Measurements from ENCODE around the gene BAIAP2L2.

The BAIAP2L2 gene

DNA sequence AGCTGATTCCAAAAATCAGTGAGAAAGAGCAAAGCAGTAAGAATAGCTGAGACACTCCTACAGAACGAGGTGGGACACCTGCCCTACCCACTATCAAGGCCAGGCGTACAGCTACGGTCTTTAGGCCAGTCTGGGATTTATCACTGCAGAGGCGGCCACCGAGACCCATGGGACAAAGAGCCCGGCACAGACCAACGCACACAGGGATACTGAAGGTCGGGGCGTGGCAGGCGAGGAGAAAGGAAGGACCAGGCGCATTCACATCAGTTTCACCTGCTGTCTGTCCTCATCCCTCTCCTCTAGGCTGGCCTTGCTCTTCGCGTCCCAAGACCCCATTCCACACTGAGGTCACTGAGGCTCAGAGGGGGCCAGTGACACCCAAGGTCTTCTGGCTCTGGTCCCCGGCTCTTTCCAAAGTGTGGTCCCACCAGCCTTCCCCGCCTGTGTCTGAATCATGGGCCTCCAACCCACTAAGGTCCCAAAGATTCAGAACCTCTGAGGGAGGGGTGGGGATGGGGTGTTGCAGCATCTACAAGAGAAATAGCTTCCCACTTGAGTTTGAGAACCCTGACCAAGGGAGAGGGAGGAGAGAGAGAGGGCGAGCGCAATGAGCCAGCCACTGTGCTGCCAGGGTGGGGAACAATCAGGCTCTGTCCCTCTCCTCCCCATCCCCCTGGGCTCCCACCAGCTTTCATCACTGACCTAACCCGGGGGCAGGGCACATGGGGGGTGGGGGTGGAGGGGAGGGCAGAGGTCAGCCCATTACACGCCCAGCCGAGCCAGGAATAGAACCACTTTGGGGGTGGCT is 60.5 kb downstream of the BAIAP2L2 start:
- Histone ChIP-seq H3K9ac (ENCODE audit: low read depth, low read length, poor library complexity, severe bottlenecking) (no peak overlapping the region), H3K4me2 (ENCODE audit: low read depth, low read length, poor library complexity, severe bottlenecking) (no peak overlapping the region), H3K79me2 (ENCODE audit: insufficient read depth, low read length) (no peaks in the 10 kb centered on the region), H3K9me2 (replicated peaks; ENCODE audit: low read depth, low read length) (no peaks in the 10 kb centered on the region), H3K27me3 (ENCODE audit: insufficient read depth, low read length, poor library complexity, severe bottlenecking) (no peaks in the 10 kb centered on the region), H3K9me3 (ENCODE audit: insufficient read depth, low read depth, low read length) (no peaks in the 10 kb centered on the region), H3K4me3 (ENCODE audit: low read length, poor library complexity, severe bottlenecking) (no peak overlapping the region), H3K4me1 (ENCODE audit: insufficient read depth, low read length, poor library complexity, severe bottlenecking) (no peaks in the 10 kb centered on the region), H2AFZ (ENCODE audit: low read length) (no peak overlapping the region), H3F3A (ENCODE audit: low read depth) (no peaks in the 10 kb centered on the region), H3K36me3 (ENCODE audit: insufficient read depth, low read length) (no peaks in the 10 kb centered on the region), H4K20me1 (ENCODE audit: insufficient read depth, low read length, poor library complexity, severe bottlenecking) (no peaks in the 10 kb centered on the region)
- TF ChIP-seq EZH2phosphoT487 (IDR thresholded peaks at IDR 0.05; ENCODE audit: borderline replicate concordance) = no peak
- TF ChIP-seq, protein P1, sequence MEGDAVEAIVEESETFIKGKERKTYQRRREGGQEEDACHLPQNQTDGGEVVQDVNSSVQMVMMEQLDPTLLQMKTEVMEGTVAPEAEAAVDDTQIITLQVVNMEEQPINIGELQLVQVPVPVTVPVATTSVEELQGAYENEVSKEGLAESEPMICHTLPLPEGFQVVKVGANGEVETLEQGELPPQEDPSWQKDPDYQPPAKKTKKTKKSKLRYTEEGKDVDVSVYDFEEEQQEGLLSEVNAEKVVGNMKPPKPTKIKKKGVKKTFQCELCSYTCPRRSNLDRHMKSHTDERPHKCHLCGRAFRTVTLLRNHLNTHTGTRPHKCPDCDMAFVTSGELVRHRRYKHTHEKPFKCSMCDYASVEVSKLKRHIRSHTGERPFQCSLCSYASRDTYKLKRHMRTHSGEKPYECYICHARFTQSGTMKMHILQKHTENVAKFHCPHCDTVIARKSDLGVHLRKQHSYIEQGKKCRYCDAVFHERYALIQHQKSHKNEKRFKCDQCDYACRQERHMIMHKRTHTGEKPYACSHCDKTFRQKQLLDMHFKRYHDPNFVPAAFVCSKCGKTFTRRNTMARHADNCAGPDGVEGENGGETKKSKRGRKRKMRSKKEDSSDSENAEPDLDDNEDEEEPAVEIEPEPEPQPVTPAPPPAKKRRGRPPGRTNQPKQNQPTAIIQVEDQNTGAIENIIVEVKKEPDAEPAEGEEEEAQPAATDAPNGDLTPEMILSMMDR (conservative IDR thresholded peaks at IDR 0.05; ENCODE audit: low read length) = no peak

DNA sequence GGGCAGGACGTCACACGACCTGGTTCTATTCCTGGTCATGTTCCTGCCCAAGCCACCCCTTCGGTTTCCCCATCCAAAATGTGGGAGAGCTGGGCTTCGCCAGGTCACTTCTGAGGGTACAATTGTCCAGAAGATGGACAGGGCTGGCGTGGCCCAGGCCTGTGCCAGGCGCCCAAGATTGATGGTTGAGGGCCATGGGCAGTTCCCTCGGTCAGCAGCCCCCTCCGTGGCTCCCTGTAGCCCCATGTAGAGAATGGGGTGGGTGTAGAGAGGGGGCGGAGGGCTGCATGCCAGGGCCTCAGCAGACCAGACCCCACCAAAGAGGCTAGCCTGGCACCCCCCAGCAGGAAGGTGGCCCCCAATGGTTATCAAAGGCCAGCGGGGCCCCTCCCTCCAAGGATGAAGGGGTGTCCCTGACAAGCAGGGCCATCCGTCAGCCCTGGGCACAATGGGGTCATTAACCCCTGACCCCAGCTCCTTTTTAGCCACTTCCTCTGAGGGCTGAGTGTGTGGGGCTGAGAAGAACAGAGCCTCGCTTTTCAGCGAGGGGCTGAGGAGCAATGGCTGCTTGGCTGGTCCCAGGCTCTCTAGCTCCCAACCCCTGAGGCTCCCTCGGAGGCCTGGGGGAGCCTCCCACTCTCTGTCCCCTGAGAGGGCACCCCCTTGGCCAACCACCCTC is 64.3 kb downstream of the BAIAP2L2 start:
- H3K36me3 ChIP-seq (ENCODE audit: insufficient read depth, low read length) = no peaks in the 10 kb centered on the region
- H3K4me1 ChIP-seq (ENCODE audit: insufficient read depth, low read length, poor library complexity, severe bottlenecking) = peaks cover 14% of the 10 kb centered on the region
- no peaks in the 10 kb centered on the region for H3K9me2 ChIP-seq (replicated peaks; ENCODE audit: low read depth, low read length)
- H3F3A ChIP-seq (ENCODE audit: low read depth) = no peaks in the 10 kb centered on the region
- no peaks in the 10 kb centered on the region for H3K27me3 ChIP-seq (ENCODE audit: insufficient read depth, low read length, poor library complexity, severe bottlenecking)
- H4K20me1 ChIP-seq (ENCODE audit: insufficient read depth, low read length, poor library complexity, severe bottlenecking) = no peaks in the 10 kb centered on the region
- no peak overlapping the region for H2AFZ ChIP-seq (ENCODE audit: low read length)
- no peak overlapping the region for H3K4me3 ChIP-seq (ENCODE audit: low read length, poor library complexity, severe bottlenecking)
- no peak overlapping the region for H3K4me2 ChIP-seq (ENCODE audit: low read depth, low read length, poor library complexity, severe bottlenecking)
- no peak for TF ChIP-seq EZH2phosphoT487 (IDR thresholded peaks at IDR 0.05; ENCODE audit: borderline replicate concordance)
- TF ChIP-seq, protein P1 (conservative IDR thresholded peaks at IDR 0.05; ENCODE audit: low read length) = no peak
- no peaks in the 10 kb centered on the region for H3K9me3 ChIP-seq (ENCODE audit: insufficient read depth, low read depth, low read length)
- H3K9ac ChIP-seq (ENCODE audit: low read depth, low read length, poor library complexity, severe bottlenecking) = no peak overlapping the region
- H3K79me2 ChIP-seq (ENCODE audit: insufficient read depth, low read length) = no peaks in the 10 kb centered on the region

DNA sequence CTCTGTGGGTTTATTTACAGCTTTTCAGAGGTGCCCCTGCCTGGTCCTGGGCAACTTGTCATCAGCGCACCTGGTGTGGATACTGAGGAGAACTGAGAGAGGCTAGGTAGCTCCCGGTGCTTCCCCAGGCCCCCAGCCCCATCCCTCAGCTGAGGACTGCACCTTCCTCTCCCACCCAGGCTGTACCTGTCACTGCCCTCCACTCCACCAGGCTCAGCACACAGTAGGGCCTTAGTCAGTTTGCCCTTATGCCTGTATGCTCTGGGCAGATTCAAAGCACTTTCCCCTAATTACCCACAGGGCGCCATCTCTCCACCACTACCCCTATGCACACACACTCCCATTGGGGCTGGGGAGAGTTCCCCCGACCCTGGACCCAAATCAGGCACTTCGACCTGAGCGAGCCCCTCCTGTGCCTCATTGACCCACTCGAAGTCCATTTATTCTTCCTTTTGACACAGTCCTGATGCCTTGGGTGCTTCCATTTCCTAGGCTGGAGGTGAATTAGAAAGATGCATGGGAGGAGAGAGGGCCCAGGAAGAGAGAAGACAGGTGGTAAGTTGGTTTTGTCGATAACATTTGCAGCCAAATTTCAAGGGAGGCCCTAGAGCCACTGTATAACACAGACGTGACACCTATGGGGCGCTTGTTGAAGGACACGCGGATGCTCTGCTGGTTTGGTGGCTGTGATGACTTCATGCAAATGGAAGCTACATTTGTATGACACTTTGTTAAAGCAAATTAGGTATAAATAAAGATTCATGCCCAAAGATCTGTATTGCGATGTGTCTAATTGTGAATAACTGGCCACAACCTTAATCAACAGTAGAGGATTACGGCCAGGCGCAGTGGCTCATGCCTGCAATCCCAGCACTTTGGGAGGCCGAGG is 67.1 kb downstream of the BAIAP2L2 start:
- Histone ChIP-seq H3K79me2 (ENCODE audit: insufficient read depth, low read length) (no peaks in the 10 kb centered on the region), H3K36me3 (ENCODE audit: insufficient read depth, low read length) (no peaks in the 10 kb centered on the region), H4K20me1 (ENCODE audit: insufficient read depth, low read length, poor library complexity, severe bottlenecking) (no peaks in the 10 kb centered on the region), H3K9me2 (replicated peaks; ENCODE audit: low read depth, low read length) (no peaks in the 10 kb centered on the region), H3K9me3 (ENCODE audit: insufficient read depth, low read depth, low read length) (no peaks in the 10 kb centered on the region), H3F3A (ENCODE audit: low read depth) (no peaks in the 10 kb centered on the region), H2AFZ (ENCODE audit: low read length) (no peak overlapping the region), H3K4me1 (ENCODE audit: insufficient read depth, low read length, poor library complexity, severe bottlenecking) (peaks cover 14% of the 10 kb centered on the region), H3K4me2 (ENCODE audit: low read depth, low read length, poor library complexity, severe bottlenecking) (no peak overlapping the region), H3K9ac (ENCODE audit: low read depth, low read length, poor library complexity, severe bottlenecking) (no peak overlapping the region), H3K4me3 (ENCODE audit: low read length, poor library complexity, severe bottlenecking) (no peak overlapping the region), H3K27me3 (ENCODE audit: insufficient read depth, low read length, poor library complexity, severe bottlenecking) (no peaks in the 10 kb centered on the region)
- TF ChIP-seq EZH2phosphoT487 (IDR thresholded peaks at IDR 0.05; ENCODE audit: borderline replicate concordance) = no peak
- TF ChIP-seq, protein P1 (conservative IDR thresholded peaks at IDR 0.05; ENCODE audit: low read length) = no peak
